ENCODE measurements around the gene NHS.

DNA sequence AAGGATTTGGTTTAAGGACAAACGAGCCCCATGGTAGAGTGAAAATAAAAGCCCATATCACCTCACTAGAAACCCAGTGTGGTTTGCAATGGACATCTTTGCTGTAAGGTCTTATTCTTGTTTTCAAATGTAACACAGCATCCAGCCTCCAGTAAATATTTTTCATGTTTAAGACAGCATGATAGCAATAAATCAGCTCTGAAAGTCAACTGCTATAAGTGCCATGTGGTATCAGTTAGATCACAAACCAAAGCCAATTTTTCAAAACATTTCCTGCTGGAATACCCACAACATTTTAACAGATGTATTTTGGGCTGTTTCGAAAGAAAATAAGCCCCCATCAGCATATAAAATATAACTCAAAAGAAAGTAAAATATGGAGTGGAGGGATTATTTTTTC, 338.3 kb downstream of the NHS start:
- TF ChIP-seq, protein P1, sequence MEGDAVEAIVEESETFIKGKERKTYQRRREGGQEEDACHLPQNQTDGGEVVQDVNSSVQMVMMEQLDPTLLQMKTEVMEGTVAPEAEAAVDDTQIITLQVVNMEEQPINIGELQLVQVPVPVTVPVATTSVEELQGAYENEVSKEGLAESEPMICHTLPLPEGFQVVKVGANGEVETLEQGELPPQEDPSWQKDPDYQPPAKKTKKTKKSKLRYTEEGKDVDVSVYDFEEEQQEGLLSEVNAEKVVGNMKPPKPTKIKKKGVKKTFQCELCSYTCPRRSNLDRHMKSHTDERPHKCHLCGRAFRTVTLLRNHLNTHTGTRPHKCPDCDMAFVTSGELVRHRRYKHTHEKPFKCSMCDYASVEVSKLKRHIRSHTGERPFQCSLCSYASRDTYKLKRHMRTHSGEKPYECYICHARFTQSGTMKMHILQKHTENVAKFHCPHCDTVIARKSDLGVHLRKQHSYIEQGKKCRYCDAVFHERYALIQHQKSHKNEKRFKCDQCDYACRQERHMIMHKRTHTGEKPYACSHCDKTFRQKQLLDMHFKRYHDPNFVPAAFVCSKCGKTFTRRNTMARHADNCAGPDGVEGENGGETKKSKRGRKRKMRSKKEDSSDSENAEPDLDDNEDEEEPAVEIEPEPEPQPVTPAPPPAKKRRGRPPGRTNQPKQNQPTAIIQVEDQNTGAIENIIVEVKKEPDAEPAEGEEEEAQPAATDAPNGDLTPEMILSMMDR (IDR thresholded peaks at IDR 0.05) = no peak
- TF ChIP-seq POLR2A (IDR thresholded peaks at IDR 0.05) = no peak
- TF ChIP-seq POLR2AphosphoS5 (IDR thresholded peaks at IDR 0.05; ENCODE audit: insufficient read depth in 1 of 2, low read depth in 1 of 2) = no peak

Measured in vagina (tissue), 2 donors.